HEK293 (cell line): ENCODE results near the gene CYB5R4.

ENCODE experiments used
- CTCF ChIA-PET: fragments of 350-600 bp; formaldehyde crosslinking; extraction: SDS; loops from one replicate; lab custom pipeline; 2021; ENCODE audit warnings: antibody characterized with exemption; lab: Yijun Ruan, JAX
- POLR2A ChIA-PET: fragments of 300-600 bp; formaldehyde crosslinking; extraction: SDS; loops from one replicate; lab custom pipeline; 2020; ENCODE audit warnings: antibody characterized with exemption, inconsistent platforms; lab: Yijun Ruan, JAX
- H3K27ac ChIP-seq: fragments of 200-500 bp; sonication (Bioruptor generic); 2 replicates; pipeline ENCODE4 v1.5.1; 2014; ENCODE audit warnings: low read depth, low read length, control low read depth, inconsistent platforms; ENCODE audit errors: extremely low read depth
- H3K36me3 ChIP-seq, 2 experiments: fragments of 200-500 bp in 1 of 2; sonication (Bioruptor generic) in 1 of 2; 1 replicate in 1 of 2; 2 replicates in 1 of 2; pipeline ENCODE4 v1.5.1; 2014 to 2017; ENCODE audit warnings: inconsistent platforms in 2 of 2, low read length in 2 of 2; ENCODE audit not compliant: control insufficient read depth in 2 of 2, insufficient read depth in 1 of 2
- H3K4me1 ChIP-seq: fragments of 200-500 bp; sonication (Bioruptor generic); 2 replicates; pipeline ENCODE4 v1.5.1; 2014; ENCODE audit warnings: mild to moderate bottlenecking, low read length, inconsistent platforms; ENCODE audit not compliant: control insufficient read depth, insufficient read depth
- H3K4me3 ChIP-seq: 2 replicates; pipeline ENCODE4 v1.5.1; 2011; ENCODE audit warnings: low read depth, mild to moderate bottlenecking, control low read depth, low read length, moderate library complexity
- H3K9me3 ChIP-seq: fragments of 200-500 bp; sonication (Bioruptor generic); 2 replicates; pipeline ENCODE4 v1.5.1; 2014; ENCODE audit warnings: low read depth, low read length, inconsistent platforms; ENCODE audit not compliant: control insufficient read depth, insufficient read depth
- GLI4 ChIP-seq: fragments of 450-650 bp; formaldehyde crosslinking; IDR thresholded peaks from 2 replicates; pipeline ENCODE4 v1.5.1; 2016; ENCODE audit warnings: missing biosample characterization, missing genetic modification characterization
- KLF7 ChIP-seq: fragments of 450-650 bp; formaldehyde crosslinking; IDR thresholded peaks from 2 replicates; pipeline ENCODE4 v1.5.1; 2016; ENCODE audit warnings: missing biosample characterization, missing genetic modification characterization, borderline replicate concordance
- SP2 ChIP-seq: fragments of 450-650 bp; formaldehyde crosslinking; IDR thresholded peaks from 2 replicates; pipeline ENCODE4 v1.5.1; 2016; ENCODE audit warnings: missing biosample characterization, missing genetic modification characterization
- ZNF114 ChIP-seq: fragments of 450-650 bp; formaldehyde crosslinking; IDR thresholded peaks from 2 replicates; pipeline ENCODE4 v1.5.0; 2017; ENCODE audit warnings: missing biosample characterization, missing genetic modification characterization
- ZNF16 ChIP-seq: fragments of 450-650 bp; formaldehyde crosslinking; IDR thresholded peaks from 2 replicates; pipeline ENCODE4 v1.5.1; 2016; ENCODE audit warnings: low read depth, missing biosample characterization, missing genetic modification characterization
- ZNF184 ChIP-seq: fragments of 450-650 bp; IDR thresholded peaks from 2 replicates; pipeline ENCODE4 v1.5.1; 2018; ENCODE audit warnings: missing biosample characterization, mild to moderate bottlenecking, missing genetic modification characterization
- ZNF223 ChIP-seq: fragments of 450-650 bp; formaldehyde crosslinking; IDR thresholded peaks from 2 replicates; pipeline ENCODE4 v1.5.1; 2016; ENCODE audit warnings: missing biosample characterization, missing genetic modification characterization
- ZNF248 ChIP-seq: fragments of 450-650 bp; formaldehyde crosslinking; IDR thresholded peaks from 2 replicates; pipeline ENCODE4 v1.5.1; 2017; ENCODE audit warnings: missing biosample characterization, missing genetic modification characterization
- ZNF335 ChIP-seq: fragments of 450-650 bp; formaldehyde crosslinking; conservative IDR thresholded peaks from 2 replicates; pipeline ENCODE4 v1.5.1; 2016; ENCODE audit warnings: missing biosample characterization, missing genetic modification characterization
- ZNF341 ChIP-seq: fragments of 450-650 bp; formaldehyde crosslinking; IDR thresholded peaks from 2 replicates; pipeline ENCODE4; 2016; ENCODE audit warnings: low read depth, missing biosample characterization, missing genetic modification characterization
- ZNF544 ChIP-seq: fragments of 450-650 bp; formaldehyde crosslinking; IDR thresholded peaks from 2 replicates; pipeline ENCODE4 v1.5.0; 2017; ENCODE audit warnings: missing biosample characterization, missing genetic modification characterization
- ZNF621 ChIP-seq: fragments of 450-650 bp; formaldehyde crosslinking; IDR thresholded peaks from 2 replicates; pipeline ENCODE4 v1.5.1; 2017; ENCODE audit warnings: missing biosample characterization, missing genetic modification characterization
- ZNF623 ChIP-seq: fragments of 450-650 bp; formaldehyde crosslinking; IDR thresholded peaks from 2 replicates; pipeline ENCODE4 v1.5.1; 2016; ENCODE audit warnings: missing biosample characterization, missing genetic modification characterization
- ZNF639 ChIP-seq: fragments of 450-650 bp; formaldehyde crosslinking; IDR thresholded peaks from 2 replicates; pipeline ENCODE4 v1.5.1; 2016; ENCODE audit warnings: missing biosample characterization, missing genetic modification characterization
- ZNF645 ChIP-seq: fragments of 450-650 bp; formaldehyde crosslinking; IDR thresholded peaks from 2 replicates; pipeline ENCODE4; 2016; ENCODE audit warnings: missing biosample characterization, missing genetic modification characterization
- ZNF692 ChIP-seq: fragments of 450-650 bp; formaldehyde crosslinking; IDR thresholded peaks from 2 replicates; pipeline ENCODE4 v1.5.1; 2016; ENCODE audit warnings: missing biosample characterization, missing genetic modification characterization
- ZNF704 ChIP-seq: fragments of 450-650 bp; formaldehyde crosslinking; IDR thresholded peaks from 2 replicates; pipeline ENCODE4 v1.5.1; 2016; ENCODE audit warnings: missing biosample characterization, missing genetic modification characterization
- ZNF707 ChIP-seq: fragments of 450-650 bp; formaldehyde crosslinking; IDR thresholded peaks from 2 replicates; pipeline ENCODE4 v1.5.1; 2016; ENCODE audit warnings: missing biosample characterization, missing genetic modification characterization
- ZNF747 ChIP-seq: fragments of 450-650 bp; formaldehyde crosslinking; IDR thresholded peaks from 2 replicates; pipeline ENCODE4 v1.5.1; 2016; ENCODE audit warnings: missing biosample characterization, missing genetic modification characterization
- ZSCAN30 ChIP-seq: fragments of 450-650 bp; IDR thresholded peaks from 2 replicates; pipeline ENCODE4 v1.5.1; 2018; ENCODE audit warnings: missing biosample characterization, mild to moderate bottlenecking, missing genetic modification characterization, moderate library complexity
- ZXDB ChIP-seq: fragments of 450-650 bp; formaldehyde crosslinking; IDR thresholded peaks from 2 replicates; pipeline ENCODE4 v1.5.1; 2016; ENCODE audit warnings: missing biosample characterization, missing genetic modification characterization

The CYB5R4 gene

GRCh38 chr6:83862776-83863471 lies 3.4 kb downstream of the CYB5R4 start:
- Histone ChIP-seq H3K9me3 (no peaks in the 10 kb centered on the region), H3K4me3 (no peak overlapping the region), H3K27ac (no peak overlapping the region), H3K4me1 (peaks cover 5% of the 10 kb centered on the region; the same call in 1 of the 2 replicates), H3K36me3 (peaks cover 0 to 39% of the 10 kb centered on the region in 2 experiments; a peak in 2 of 3 replicates)
- ChIA-PET CTCF (no interaction called here), POLR2A (no interaction called here)
- TF ChIP-seq ZNF645 (tag by site-specific recombination), result no peak
- TF ChIP-seq ZNF223 (tag by site-specific recombination), result no peak
- no peak for TF ChIP-seq ZXDB (tag by site-specific recombination)
- TF ChIP-seq ZNF704 (tag by site-specific recombination), result no peak
- no peak for TF ChIP-seq ZNF692 (tag by site-specific recombination)
- no peak for TF ChIP-seq ZNF621 (tag by site-specific recombination)
- no peak for TF ChIP-seq ZNF639 (tag by site-specific recombination)
- no peak for TF ChIP-seq ZNF747 (tag by site-specific recombination)

GRCh38 chr6:83867043-83867442 lies 7.6 kb downstream of the CYB5R4 start:
- ChIA-PET CTCF (interaction anchor here (0.6 kb wide), 1 partner anchor 16 kb away, joined by 3 read pairs; no protein-coding TSS in a partner anchor), POLR2A (no interaction called here)
- Histone ChIP-seq H3K36me3 (peaks cover 0 to 40% of the 10 kb centered on the region in 2 experiments; a peak in 2 of 3 replicates), H3K4me1 (no peaks in the 10 kb centered on the region), H3K27ac (no peak overlapping the region)
- no peak for TF ChIP-seq GLI4 (tag by site-specific recombination)
- TF ChIP-seq KLF7 (tag by site-specific recombination), result no peak
- TF ChIP-seq ZNF248 (tag by site-specific recombination), result no peak
- TF ChIP-seq ZSCAN30, result no peak
- TF ChIP-seq ZNF16, result no peak
- no peak for TF ChIP-seq ZNF184 (tag by site-specific recombination)
- no peak for TF ChIP-seq ZNF341
- TF ChIP-seq ZNF335 (tag by site-specific recombination), result no peak
- TF ChIP-seq ZNF623, result no peak
- no peak for TF ChIP-seq ZNF707
- no peak for TF ChIP-seq ZNF114 (tag by site-specific recombination)
- no peak for TF ChIP-seq ZNF544 (tag by site-specific recombination)
- no peak for TF ChIP-seq SP2 (tag by site-specific recombination)
- TF ChIP-seq, all 188 proteins: peak for 0
- H3K4me3 ChIP-seq, result no peak overlapping the region
- no peaks in the 10 kb centered on the region for H3K9me3 ChIP-seq
